ENCODE data around the gene AQP2.

- TF ChIP-seq POLR2AphosphoS5 (IDR thresholded peaks at IDR 0.05; ENCODE audit: low read depth, low read length) (no peak), REST (IDR thresholded peaks at IDR 0.05; ENCODE audit: insufficient read depth in 1 of 2, low read depth in 2 of 2, low read length in 1 of 2) (no peak)
Observed at GRCh38 chr12:49942921-49943624, 7.5 kb upstream of the AQP2 start.

Measured in Panc1 (cell line).